Right lobe of liver (tissue), 6 donors: ENCODE data around the gene METRNL. TPM values are rescaled to one million over a fixed set of nuclear protein-coding genes. Genes with fewer than 3 reads are reported as not detected.
"Not testable (repeated sequence)": the region's sequence is repeated elsewhere in the genome, so short reads cannot be mapped to it uniquely, and the experiment has no call there.

Experiments
- ATAC-seq, 4 donors: fragments of 200-7000 bp; cut with Tn5 transposase; one replicate each; pipeline ENCODE4 v1.9.1; 2020; ENCODE audit warnings: mild to moderate bottlenecking in 4 of 4, moderate library complexity in 4 of 4
- DNase-seq, 3 donors: peaks; one replicate each; pipeline ENCODE4 v3.0.0-alpha.2; 2020
- H3K27ac ChIP-seq, 3 donors: fragments of 200-600 bp; one replicate each; pipeline ENCODE4 v1.8.0; 2022
- H3K27me3 ChIP-seq, 2 donors: fragments of 200-600 bp; one replicate each; pipeline ENCODE4 v1.8.0; 2022
- H3K36me3 ChIP-seq, 4 donors: fragments of 200-600 bp; sonication (generic) in 1 of 4; one replicate each; pipeline versions ENCODE4 v1.5.1 to v1.8.0; 2017 to 2022; ENCODE audit warnings: control low read depth in 1 of 4
- H3K4me1 ChIP-seq, 4 donors: fragments of 200-600 bp; sonication (generic) in 1 of 4; one replicate each; pipeline versions ENCODE4 v1.5.1 to v1.8.0; 2017 to 2022; ENCODE audit warnings: control low read depth in 1 of 4
- H3K4me3 ChIP-seq, 3 donors: fragments of 200-600 bp; one replicate each; pipeline ENCODE4 v1.8.0; 2022
- H3K9me3 ChIP-seq, 4 donors: fragments of 200-600 bp; sonication (generic) in 1 of 4; one replicate each; pipeline versions ENCODE4 v1.5.1 to v1.8.0; 2017 to 2022; ENCODE audit warnings: control low read depth in 1 of 4
- CTCF ChIP-seq, 4 donors: fragments of 200-600 bp in 3 of 4; fragments of 450-650 bp in 1 of 4; IDR thresholded peaks; one replicate each; pipeline versions ENCODE4 v1.5.1 to v1.8.0; 2016 to 2022; ENCODE audit warnings: antibody characterized with exemption in 4 of 4, mild to moderate bottlenecking in 2 of 4
- POLR2A ChIP-seq: fragments of 450-650 bp; IDR thresholded peaks from one replicate; pipeline ENCODE4 v1.6.1; 2017; ENCODE audit warnings: antibody characterized with exemption, mild to moderate bottlenecking
- WGBS: methylation state at CpG from one replicate; pipeline ENCODE4 v1.1.6; 2018; ENCODE audit warnings: low coverage, low lambda C conversion rate; ENCODE audit not compliant: insufficient coverage; ENCODE audit errors: missing lambda C conversion rate; 5-methylcytosine and 5-hydroxymethylcytosine counted together
- intact Hi-C, 2 donors: fragments of 100-400 bp; cut with DNase I; formaldehyde crosslinking; loops; one replicate each; pipeline versions ENCODE4 v1.11.2 to v1.14.1; 2022
- long read RNA-seq: library from polyadenylated mRNA; unstranded; transcript quantifications from one replicate; pipeline ENCODE4 v2.0.0, GENCODE V29; 2019
- total RNA-seq, 6 experiments: library from RNA; depleted of rRNA in 2 of 6; stranded (reverse); fragments of >200 nt in 2 of 6; fragmentation: NEBNext Ultra II Directional in 3 of 6; extraction: Animal tissue kit (Norgen Biotek cat#: 25700) in 3 of 6; gene quantifications; one replicate each; pipeline versions ENCODE4 v1.1.0 to v1.2.4, GENCODE V29; 2016 to 2023
- donor health status: DM: no; HTN: yes; CAD: no.
- donor health status: DM: no; HTN: no; CAD: no.
- donor health status: DM: no; HTN: no; CAD: no.
- donor health status: DM: no; HTN: yes; CAD: no.
- donor health status: DM: no; HTN: yes; CAD: no.

METRNL gene
- 10 to 100 TPM in 1 of 6 experiments, 1 to 10 TPM in 5; 2.3 to 18.6 (median 5.9) TPM for total RNA-seq
- long read RNA-seq, result 0 reads

- DNase-seq, result peak; percentile 83 to 87 (median 87)
- no peaks in the 10 kb centered on the region for H3K9me3 ChIP-seq
- H3K27me3 ChIP-seq, result peaks cover 0 to 6% of the 10 kb centered on the region in 2 donors
- WGBS, result 0% methylated on average over 12 of the region's 69 CpGs
- TF ChIP-seq CTCF (IDR thresholded peaks at IDR 0.05) (no peak), POLR2A (peak; percentile 80)
- H3K4me3 ChIP-seq, result peak within 1 kb of the TSS; percentile 59 to 67 (median 61)
- no peaks in the 10 kb centered on the region for H3K36me3 ChIP-seq
- intact Hi-C loops, result no loop called here
- H3K27ac ChIP-seq, result peak within 1 kb of the TSS; percentile 58 to 80 (median 72)
- H3K4me1 ChIP-seq, result no peaks in the 10 kb centered on the region
- peak; percentile 64 to 73 (median 66) for ATAC-seq
These were observed at the start of gene METRNL for GRCh38 chr17:83079352-83079747. Gene METRNL (plus strand): TSS chr17:83079609. CDS start chr17:83079816, 207 bp downstream.

- peak in 1 of 4 donors; percentile 24 for ATAC-seq
- DNase-seq, result peak in 1 of 3 donors; percentile 42
These were observed 49.0 kb upstream of the METRNL start for GRCh38 chr17:83030432-83030831.

GRCh38 chr17:83031321-83031945 lies 48.0 kb upstream of the METRNL start:
- Histone ChIP-seq H3K27ac (no peak overlapping the region), H3K36me3 (no peaks in the 10 kb centered on the region), H3K9me3 (no peaks in the 10 kb centered on the region), H3K27me3 (no peaks in the 10 kb centered on the region), H3K4me1 (no peaks in the 10 kb centered on the region), H3K4me3 (no peak overlapping the region)
- intact Hi-C loops, result no loop called here
- ATAC-seq (no peak), DNase-seq (no peak)
- no peak for TF ChIP-seq CTCF (IDR thresholded peaks at IDR 0.05)
- TF ChIP-seq POLR2A, result no peak
- 100% methylated on average over 3 of the region's 35 CpGs for WGBS

More at GRCh38 chr17:83030432-83030831, 49.0 kb upstream of the METRNL start:
- WGBS, result 86% methylated on average over 5 of the region's 23 CpGs
- no peaks in the 10 kb centered on the region for H3K9me3 ChIP-seq
- TF ChIP-seq POLR2A (no peak), CTCF (IDR thresholded peaks at IDR 0.05) (no peak)
- intact Hi-C loops, result no loop called here
- no peaks in the 10 kb centered on the region for H3K36me3 ChIP-seq
- H3K4me3 ChIP-seq, result no peak overlapping the region
- H3K4me1 ChIP-seq, result no peaks in the 10 kb centered on the region
- no peak overlapping the region for H3K27ac ChIP-seq
- H3K27me3 ChIP-seq, result no peaks in the 10 kb centered on the region

- DNase-seq, result peak in 1 of 3 donors; percentile 40
- no CpG with 5 or more reads among the region's 33 CpGs for WGBS
- H3K36me3 ChIP-seq, H3K27me3 ChIP-seq, H3K27ac ChIP-seq, H3K4me1 ChIP-seq, H3K4me3 ChIP-seq, ATAC-seq, intact Hi-C loops, H3K9me3 ChIP-seq: not testable (repeated sequence)
These were observed 47.4 kb upstream of the METRNL start for GRCh38 chr17:83031946-83032451.

- Histone ChIP-seq H3K27me3 (no peaks in the 10 kb centered on the region), H3K4me1 (no peaks in the 10 kb centered on the region), H3K4me3 (no peak overlapping the region), H3K27ac (no peak overlapping the region), H3K9me3 (no peaks in the 10 kb centered on the region), H3K36me3 (no peaks in the 10 kb centered on the region)
- no peak for ATAC-seq
- DNase-seq, result no peak
- intact Hi-C loops, result no loop called here
- no peak for TF ChIP-seq POLR2A
- no peak for TF ChIP-seq CTCF (IDR thresholded peaks at IDR 0.05)
- WGBS, result over 99% methylated on average over 15 of the region's 18 CpGs
These were observed 46.6 kb upstream of the METRNL start for GRCh38 chr17:83032781-83033180.
